Thoracic aorta (tissue), 2 donors: ENCODE data around the gene OR51L1. TPM values are rescaled to one million over a fixed set of nuclear protein-coding genes. Genes with fewer than 3 reads are reported as not detected.
"Not testable (repeated sequence)": the region's sequence is repeated elsewhere in the genome, so short reads cannot be mapped to it uniquely, and the experiment has no call there.

Source experiments
- ATAC-seq: fragments of 150-250 bp; one replicate; pipeline ENCODE4 v1.8.0; 2017; ENCODE audit warnings: low read depth; ENCODE audit not compliant: insufficient number of reproducible peaks, low FRiP score
- DNase-seq: peaks from one replicate; pipeline ENCODE4 v3.0.0-alpha.2; 2020; ENCODE audit warnings: low spot score
- H3K27ac ChIP-seq, 2 donors: fragments of 200-600 bp; sonication (generic); 1 replicate in 1 of 2; 2 replicates in 1 of 2; pipeline ENCODE4 v1.5.1; 2016; ENCODE audit warnings: mild to moderate bottlenecking in 2 of 2, moderate library complexity in 2 of 2
- H3K27me3 ChIP-seq: fragments of 200-600 bp; sonication (generic); replicated peaks from 2 replicates; pipeline ENCODE4 v1.6.0; 2016; ENCODE audit warnings: mild to moderate bottlenecking; ENCODE audit not compliant: insufficient read depth
- H3K36me3 ChIP-seq: fragments of 200-600 bp; sonication (generic); one replicate; pipeline ENCODE4 v1.5.1; 2016
- H3K4me1 ChIP-seq, 2 donors: fragments of 200-600 bp; sonication (generic); 1 replicate in 1 of 2; 2 replicates in 1 of 2; pipeline versions ENCODE4 v1.5.1 to v1.6.0; 2016; ENCODE audit warnings: low read depth in 2 of 2, mild to moderate bottlenecking in 1 of 2; ENCODE audit not compliant: control insufficient read depth in 1 of 2
- H3K4me3 ChIP-seq: fragments of 200-600 bp; sonication (generic); 2 replicates; pipeline ENCODE4 v1.5.1; 2016; ENCODE audit warnings: mild to moderate bottlenecking
- H3K9me3 ChIP-seq: fragments of 200-600 bp; sonication (generic); 2 replicates; pipeline ENCODE4 v1.5.1; 2016
- CTCF ChIP-seq: fragments of 200-600 bp; sonication (generic); IDR thresholded peaks from one replicate; pipeline ENCODE4 v1.5.1; 2019; ENCODE audit warnings: antibody characterized with exemption
- total RNA-seq, 2 donors: library from RNA; depleted of rRNA; stranded (reverse); fragments of >200 nt; gene quantifications; one replicate each; pipeline versions ENCODE4 v1.1.0 to v1.2.3, GENCODE V29; 2016

The OR51L1 gene, protein sequence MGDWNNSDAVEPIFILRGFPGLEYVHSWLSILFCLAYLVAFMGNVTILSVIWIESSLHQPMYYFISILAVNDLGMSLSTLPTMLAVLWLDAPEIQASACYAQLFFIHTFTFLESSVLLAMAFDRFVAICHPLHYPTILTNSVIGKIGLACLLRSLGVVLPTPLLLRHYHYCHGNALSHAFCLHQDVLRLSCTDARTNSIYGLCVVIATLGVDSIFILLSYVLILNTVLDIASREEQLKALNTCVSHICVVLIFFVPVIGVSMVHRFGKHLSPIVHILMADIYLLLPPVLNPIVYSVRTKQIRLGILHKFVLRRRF
- not detected for total RNA-seq

GRCh38 chr11:4994551-4994950 is at the start of gene OR51L1:
Gene OR51L1 (plus strand): TSS chr11:4994851. CDS start chr11:4998983, 4,132 bp downstream.
- DNase-seq = no peak
- Histone ChIP-seq H3K4me1 (no peaks in the 10 kb centered on the region), H3K36me3 (no peaks in the 10 kb centered on the region), H3K27ac (no peak within 1 kb of the TSS), H3K27me3 (no peaks in the 10 kb centered on the region), H3K4me3 (no peak within 1 kb of the TSS), H3K9me3 (no peaks in the 10 kb centered on the region)
- no peak for TF ChIP-seq CTCF
- no peak for ATAC-seq

DNA sequence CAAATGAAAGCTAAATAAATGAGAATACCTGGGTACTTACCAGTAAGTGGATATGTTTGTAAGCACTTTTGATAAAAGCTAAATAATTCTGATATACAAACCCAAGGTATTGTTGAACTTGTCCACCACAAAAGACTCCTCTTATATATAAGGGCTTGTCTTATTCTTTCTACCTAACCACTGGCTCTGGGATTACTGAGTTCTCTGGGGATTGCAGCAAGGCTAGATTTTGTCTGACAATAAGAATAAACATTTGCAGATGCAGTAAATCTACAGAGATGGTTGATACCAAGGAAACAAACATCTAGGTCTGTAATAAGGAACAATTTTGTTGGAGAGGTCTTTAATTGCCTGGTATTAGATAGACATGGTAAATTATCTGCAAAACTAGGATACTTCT is 47.1 kb upstream of the OR51L1 start, which contains the start of gene OR51A4:
OR51A4 (minus strand) TSS at position 101 of the 400 bp plus-strand sequence. CDS start 505 bp downstream, outside the sequence.
- no peaks in the 10 kb centered on the region for H3K27me3 ChIP-seq
- no peaks in the 10 kb centered on the region for H3K36me3 ChIP-seq
- H3K9me3 ChIP-seq = no peaks in the 10 kb centered on the region
- H3K4me3 ChIP-seq = no peak within 1 kb of the TSS
- no peak for TF ChIP-seq CTCF
- no peaks in the 10 kb centered on the region for H3K4me1 ChIP-seq
- ATAC-seq (no peak), DNase-seq (no peak)
- H3K27ac ChIP-seq = no peak within 1 kb of the TSS

- ATAC-seq, H3K4me1 ChIP-seq, DNase-seq, H3K27ac ChIP-seq, H3K36me3 ChIP-seq, H3K4me3 ChIP-seq, H3K9me3 ChIP-seq, H3K27me3 ChIP-seq: not testable (repeated sequence)
These were observed 39.0 kb upstream of the OR51L1 start, which contains the start of gene OR51A2 for GRCh38 chr11:4955613-4956012. Gene OR51A2 (minus strand): TSS chr11:4955713. CDS start chr11:4955713, 0 bp downstream.

DNA sequence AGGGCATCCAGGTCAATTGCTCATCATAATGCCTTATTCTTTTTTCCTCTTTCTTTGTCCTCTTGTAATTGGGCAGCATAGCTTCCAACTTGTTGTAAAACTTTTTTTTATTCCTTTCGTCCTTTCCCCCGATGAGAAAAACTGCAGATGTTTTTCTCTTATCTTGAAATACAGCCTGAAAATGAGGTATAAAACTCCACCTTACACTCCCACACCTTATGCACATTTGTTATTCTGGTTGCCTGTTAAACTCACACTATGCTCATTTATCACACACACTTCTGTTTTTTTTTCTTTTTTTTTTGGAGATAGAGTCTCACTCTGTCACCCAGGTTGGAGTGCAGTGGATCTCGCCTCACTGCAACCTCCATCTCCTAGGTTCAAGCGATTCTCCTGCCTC is 37.3 kb upstream of the OR51L1 start:
- H3K36me3 ChIP-seq = no peaks in the 10 kb centered on the region
- H3K9me3 ChIP-seq = no peaks in the 10 kb centered on the region
- H3K4me1 ChIP-seq = no peaks in the 10 kb centered on the region
- TF ChIP-seq CTCF = no peak
- no peak overlapping the region for H3K27ac ChIP-seq
- no peaks in the 10 kb centered on the region for H3K27me3 ChIP-seq
- ATAC-seq (no peak), DNase-seq (no peak)
- no peak overlapping the region for H3K4me3 ChIP-seq

GRCh38 chr11:4960877-4961276 is 33.8 kb upstream of the OR51L1 start:
- H3K4me3 ChIP-seq = no peak overlapping the region
- no peaks in the 10 kb centered on the region for H3K4me1 ChIP-seq
- no peak overlapping the region for H3K27ac ChIP-seq
- no peak for TF ChIP-seq CTCF
- no peaks in the 10 kb centered on the region for H3K36me3 ChIP-seq
- no peak for ATAC-seq
- no peak for DNase-seq
- no peaks in the 10 kb centered on the region for H3K9me3 ChIP-seq
- H3K27me3 ChIP-seq = no peaks in the 10 kb centered on the region

DNA sequence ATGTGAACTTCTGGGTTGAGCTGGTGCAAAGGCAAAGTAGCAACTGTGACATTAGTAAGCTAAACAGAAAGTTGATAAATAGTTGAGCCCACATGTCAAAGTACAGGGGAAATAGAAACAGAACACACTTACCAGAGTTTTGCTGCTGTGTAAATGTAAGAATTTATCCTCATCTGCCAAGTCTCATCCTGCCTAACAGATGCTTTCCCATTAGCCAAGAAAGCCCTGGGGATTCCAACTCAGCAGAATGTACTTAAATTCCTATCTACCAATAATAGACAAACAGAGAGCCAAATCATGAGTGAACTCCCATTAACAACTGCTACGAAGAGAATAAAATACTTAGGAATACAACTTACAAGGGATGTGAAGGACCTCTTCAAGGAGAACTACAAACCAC is 31.8 kb upstream of the OR51L1 start:
- H3K27ac ChIP-seq = no peak overlapping the region
- no peak for TF ChIP-seq CTCF

More for the DNA sequence above, 31.8 kb upstream of the OR51L1 start:
- Histone ChIP-seq H3K36me3 (no peaks in the 10 kb centered on the region), H3K27me3 (no peaks in the 10 kb centered on the region), H3K4me1 (no peaks in the 10 kb centered on the region), H3K4me3 (no peak overlapping the region), H3K9me3 (no peaks in the 10 kb centered on the region)
- DNase-seq (no peak), ATAC-seq (no peak)
